Measurements from ENCODE around the gene LCA5L. TPM values are rescaled to one million over a fixed set of nuclear protein-coding genes. Genes with fewer than 3 reads are reported as not detected.

The LCA5L gene
- total RNA-seq, 2 experiments from 2014 or later, result not detected

Other genes starting within 250 kb of the LCA5L start
- gene BRWD1, start 132.1 kb downstream of the LCA5L start, total RNA-seq, result 10 to 100 TPM; 39.5 to 45.3 TPM
- gene HMGN1, start 96.7 kb downstream of the LCA5L start, total RNA-seq, result 100 to 1,000 TPM; 327 to 340 TPM
- 1 to 10 TPM in 1 of 2 experiments, under 1 TPM in 1; 0.88 to 1.7 TPM for gene SH3BGR, start 6.2 kb upstream of the LCA5L start, total RNA-seq
- gene B3GALT5, start 167.2 kb upstream of the LCA5L start, total RNA-seq, result not detected